Measurements from ENCODE around the gene XRCC5.
"Not testable (repeated sequence)": the region's sequence is repeated elsewhere in the genome, so short reads cannot be mapped to it uniquely, and the experiment has no call there.

XRCC5 gene

DNA sequence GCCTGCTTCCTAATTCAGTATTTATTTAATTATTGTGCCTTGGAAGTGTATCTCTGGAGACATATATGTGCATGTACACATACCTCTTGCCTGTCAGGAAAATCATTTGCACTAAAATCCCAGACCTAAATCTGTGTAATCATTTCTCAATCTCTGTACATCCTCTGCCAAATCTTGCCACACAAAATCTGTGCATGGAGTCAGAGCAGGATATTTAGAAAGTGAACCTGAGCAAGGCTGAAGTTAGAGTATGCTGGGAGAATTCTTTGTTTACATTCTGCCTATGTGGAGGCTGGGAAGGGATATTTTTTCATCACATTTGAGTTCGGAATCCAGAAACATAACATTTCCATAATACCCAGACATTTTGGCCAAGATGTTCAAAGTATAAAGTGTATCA lies 9.3 kb downstream of the XRCC5 start:
- no peak for DNase-seq (ENCODE audit: low read depth)

DNA sequence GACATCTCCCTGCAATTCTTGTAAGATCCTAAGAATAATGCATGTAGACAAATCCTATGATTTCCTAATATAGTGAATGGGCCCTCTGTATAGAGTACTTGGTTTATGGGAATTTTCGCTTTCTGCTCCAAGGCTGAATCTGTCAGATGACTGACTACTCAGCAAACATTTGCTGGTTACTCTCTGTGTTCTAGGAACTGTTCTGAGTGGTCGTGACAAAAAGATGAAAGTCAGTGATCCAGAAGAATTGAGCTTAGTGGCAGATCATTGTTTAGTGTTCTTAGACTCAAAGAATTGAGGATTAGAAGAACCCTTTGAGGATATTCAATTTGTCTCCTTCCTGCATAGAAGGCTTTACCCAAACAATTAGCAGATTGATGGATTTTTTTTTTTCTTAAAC lies 10.0 kb downstream of the XRCC5 start:
- no peak for DNase-seq (ENCODE audit: low read depth)

DNA sequence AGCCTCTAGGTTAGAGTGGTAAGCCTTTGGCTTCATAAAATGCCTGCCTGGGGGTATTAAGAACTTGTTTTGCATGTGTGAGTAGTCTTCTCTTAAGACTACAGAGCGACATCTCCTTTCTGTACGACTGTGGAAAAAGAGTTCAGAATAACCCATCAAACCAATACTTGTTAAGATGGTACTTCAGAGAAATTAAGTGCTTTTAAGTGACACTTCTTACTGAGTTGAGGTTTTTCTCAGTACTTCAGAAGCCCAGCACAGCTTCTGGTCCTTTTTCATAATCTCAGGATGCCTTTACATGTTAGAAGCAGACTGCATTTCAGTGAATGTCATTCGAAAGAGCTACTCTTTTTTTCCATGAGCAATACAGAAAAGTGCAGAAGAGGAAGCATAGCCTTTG lies 10.8 kb downstream of the XRCC5 start:
- no peak for DNase-seq (ENCODE audit: low read depth)

- no peak for DNase-seq (ENCODE audit: low read depth)
These were observed 12.1 kb downstream of the XRCC5 start for GRCh38 chr2:216121255-216121654.

GRCh38 chr2:216126943-216127342 lies 17.8 kb downstream of the XRCC5 start:
- DNase-seq (ENCODE audit: low read depth): no peak

DNA sequence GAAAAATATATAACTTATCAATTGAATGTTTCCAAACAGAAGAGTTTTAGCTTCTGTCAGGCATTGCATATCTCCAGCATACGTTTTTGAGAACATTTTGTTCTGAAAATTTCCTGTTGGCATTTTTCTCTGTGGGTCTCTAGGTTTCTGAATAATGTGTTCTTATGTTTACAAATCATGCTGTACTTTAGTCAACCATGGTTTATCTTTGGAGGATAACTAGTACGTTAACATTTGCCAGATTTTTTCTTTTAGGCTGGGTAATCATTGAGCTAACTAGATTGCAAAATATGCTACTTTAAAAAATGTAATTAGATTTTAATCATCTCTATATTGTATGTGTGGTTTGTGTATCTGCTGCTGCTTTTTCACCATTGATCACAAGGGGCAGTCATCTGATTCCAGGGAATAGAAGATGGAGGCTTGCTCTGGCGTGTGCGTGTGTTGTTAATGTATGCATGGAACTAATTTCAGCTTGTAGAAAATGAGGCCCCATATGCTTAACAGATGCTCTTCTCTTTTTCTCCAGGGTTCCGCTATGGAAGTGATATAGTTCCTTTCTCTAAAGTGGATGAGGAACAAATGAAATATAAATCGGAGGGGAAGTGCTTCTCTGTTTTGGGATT lies 21.3 kb downstream of the XRCC5 start:
- DNase-seq (ENCODE audit: low read depth): no peak

- DNase-seq (ENCODE audit: low read depth): no peak
These were observed 22.2 kb downstream of the XRCC5 start for GRCh38 chr2:216131175-216131926.

GRCh38 chr2:216132585-216132984 lies 23.4 kb downstream of the XRCC5 start:
- no peak for DNase-seq (ENCODE audit: low read depth)

- no peak for DNase-seq (ENCODE audit: low read depth)
These were observed 24.2 kb downstream of the XRCC5 start for GRCh38 chr2:216133397-216133796.

DNA sequence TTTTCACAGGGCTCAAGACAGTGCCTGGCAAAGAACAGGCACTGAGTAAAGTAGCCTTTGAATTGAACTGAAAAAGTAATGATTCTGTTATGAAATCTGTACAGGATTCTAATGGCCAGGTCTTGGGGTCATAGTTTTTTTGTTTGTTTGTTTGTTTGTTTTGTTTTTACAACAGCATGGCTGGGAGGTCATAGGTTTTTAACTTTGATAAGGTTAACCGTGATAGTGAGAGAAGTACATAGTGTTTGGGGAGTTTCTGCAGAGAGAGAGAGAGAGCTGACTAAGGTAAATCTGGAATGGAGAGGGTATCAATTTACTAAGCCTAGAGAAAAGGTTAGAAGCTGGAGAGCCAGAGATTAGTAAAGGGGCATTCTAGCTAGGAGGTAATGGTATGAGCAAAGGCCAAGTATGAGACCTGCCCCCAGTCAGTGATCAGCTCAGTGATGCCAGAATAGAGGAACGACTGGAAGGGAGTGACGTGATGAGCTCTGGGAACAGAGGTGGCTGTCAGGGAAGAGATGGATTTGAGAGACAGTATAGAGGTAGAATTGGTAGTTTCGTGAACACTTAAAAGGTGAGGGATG lies 25.9 kb downstream of the XRCC5 start:
- no peak for DNase-seq (ENCODE audit: low read depth)

DNA sequence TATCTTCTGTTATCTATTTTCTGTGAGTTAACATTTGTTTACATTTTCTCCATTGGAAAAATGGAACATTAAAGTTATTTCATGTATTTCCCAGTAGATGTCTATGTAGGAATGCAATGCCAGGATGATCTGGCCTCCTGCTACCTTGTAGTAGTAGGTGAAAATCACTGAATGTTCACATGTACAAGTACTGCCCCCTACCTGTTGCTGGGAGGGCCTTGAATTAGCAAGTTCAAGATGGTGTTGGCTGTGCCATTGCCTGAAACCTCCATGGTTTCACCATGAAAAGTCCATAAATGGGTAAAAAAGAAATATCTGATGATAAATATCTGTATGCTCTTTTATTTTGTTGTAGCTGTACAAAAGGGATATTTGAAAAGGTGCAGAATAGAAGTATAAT lies 30.7 kb downstream of the XRCC5 start:
- no peak for DNase-seq (ENCODE audit: low read depth)

DNA sequence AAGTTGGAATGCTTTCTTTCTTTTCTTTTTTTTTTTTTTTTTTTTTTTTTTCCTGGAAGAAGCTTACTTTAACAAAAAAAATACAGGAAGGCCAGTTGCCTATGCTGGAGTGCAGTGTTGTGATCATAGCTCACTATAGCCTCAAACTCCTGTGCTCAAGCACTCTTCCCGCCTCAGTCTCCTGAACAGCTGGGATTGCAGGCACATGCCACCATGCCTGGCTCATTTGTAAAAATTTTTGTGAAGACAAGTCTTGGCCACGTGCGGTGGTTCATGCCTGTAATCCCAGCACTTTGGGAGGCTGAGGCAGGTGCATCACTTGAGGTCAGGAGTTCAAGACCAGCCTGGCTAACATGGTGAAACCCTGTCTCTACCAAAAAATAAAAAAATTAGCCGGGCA lies 32.4 kb downstream of the XRCC5 start:
- DNase-seq (ENCODE audit: low read depth): not testable (repeated sequence)

DNA sequence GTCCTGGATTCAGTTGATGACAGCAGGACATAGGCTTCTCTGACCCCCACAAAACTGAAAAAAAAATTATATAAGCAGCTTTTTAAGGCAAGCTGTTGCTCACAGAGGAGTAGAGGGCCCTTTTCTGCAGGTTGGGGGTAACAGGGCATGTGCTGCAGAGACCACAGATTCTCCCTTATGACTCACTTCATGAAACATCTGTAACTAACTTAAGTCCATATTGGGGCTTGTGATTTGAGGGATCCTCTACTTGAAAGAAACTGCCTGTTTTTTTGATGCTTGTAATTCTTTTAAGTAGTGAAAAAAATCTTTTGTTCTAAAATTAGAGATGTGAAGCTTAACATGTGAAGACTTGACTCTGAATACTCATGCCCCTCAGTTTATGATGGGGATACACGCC lies 33.4 kb downstream of the XRCC5 start:
- no peak for DNase-seq (ENCODE audit: low read depth)

GRCh38 chr2:216144372-216144771 lies 35.2 kb downstream of the XRCC5 start:
- no peak for DNase-seq (ENCODE audit: low read depth)

DNA sequence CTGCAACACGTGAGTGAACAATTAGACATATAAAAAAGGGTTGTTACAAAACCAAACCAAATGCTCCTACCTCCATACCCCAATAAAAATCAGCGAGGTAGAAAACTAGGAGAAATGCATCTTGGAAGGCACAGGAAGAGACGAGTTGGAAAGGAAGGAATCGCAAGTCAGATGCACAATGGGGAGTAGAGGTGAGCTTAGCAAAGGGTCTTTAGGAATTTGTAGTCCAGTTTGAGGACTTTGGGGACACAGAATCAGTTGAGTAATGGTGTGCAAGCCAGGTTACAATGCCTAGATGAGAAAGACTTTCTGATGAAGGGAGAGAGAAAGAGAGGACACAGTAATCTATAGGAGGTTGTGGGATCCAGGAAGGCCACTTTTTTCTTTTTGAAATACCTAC lies 35.7 kb downstream of the XRCC5 start:
- DNase-seq (ENCODE audit: low read depth): no peak

- DNase-seq (ENCODE audit: low read depth): no peak
These were observed 37.4 kb downstream of the XRCC5 start for GRCh38 chr2:216146573-216146972.

- DNase-seq (ENCODE audit: low read depth): no peak
These were observed 38.3 kb downstream of the XRCC5 start for GRCh38 chr2:216147172-216148131.

- DNase-seq (ENCODE audit: low read depth): no peak
These were observed 39.8 kb downstream of the XRCC5 start for GRCh38 chr2:216148983-216149382.

DNA sequence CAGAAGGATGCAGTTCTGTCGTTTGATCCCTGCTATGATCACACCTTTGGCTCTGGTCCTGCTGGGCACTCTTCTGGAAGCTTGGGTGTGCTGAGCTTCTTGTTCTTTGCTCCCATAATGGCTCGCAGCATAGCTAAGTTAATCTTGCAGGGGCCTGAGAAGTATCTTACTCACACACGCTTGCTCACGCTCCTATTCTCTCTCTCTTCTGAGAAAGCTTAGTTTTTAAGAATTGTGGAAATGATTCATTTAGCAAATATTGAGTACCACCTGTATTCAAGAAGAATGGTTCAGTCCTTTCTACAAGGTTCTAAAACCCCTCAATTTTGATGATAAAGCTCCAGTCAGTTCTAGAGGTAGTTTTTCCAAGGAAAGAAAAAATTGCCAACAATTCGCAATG lies 40.6 kb downstream of the XRCC5 start:
- DNase-seq (ENCODE audit: low read depth): no peak

GRCh38 chr2:216151313-216152025 lies 42.3 kb downstream of the XRCC5 start:
- DNase-seq (ENCODE audit: low read depth): no peak

GRCh38 chr2:216155954-216156353 lies 46.8 kb downstream of the XRCC5 start:
- no peak for DNase-seq (ENCODE audit: low read depth)

- DNase-seq (ENCODE audit: low read depth): no peak
These were observed 47.7 kb downstream of the XRCC5 start for GRCh38 chr2:216156822-216157221.
